A673 (cell line): ENCODE data around the gene SGCG.

Experiments
- CTCF ChIP-seq: fragments of 300-800, 200-600 bp; sonication (generic); conservative IDR thresholded peaks from 2 replicates; pipeline ENCODE4 v1.5.1; 2017; ENCODE audit warnings: low read depth, mild to moderate bottlenecking, antibody characterized with exemption, low read length, moderate library complexity, mixed read lengths
- EZH2 ChIP-seq: fragments of 200-600 bp; sonication (generic); IDR thresholded peaks from 2 replicates; pipeline ENCODE4 v1.6.1; 2017; ENCODE audit warnings: borderline replicate concordance, low read depth, mild to moderate bottlenecking, mixed read lengths, antibody characterized with exemption, low read length; ENCODE audit not compliant: poor library complexity, severe bottlenecking

GRCh38 chr13:23141964-23142363, 38.8 kb upstream of the SGCG start:
- TF ChIP-seq CTCF (no peak), EZH2 (no peak)
